Right ventricle myocardium inferior (tissue), 1 donor: ENCODE measurements around the gene KCTD2. TPM values are rescaled to one million over a fixed set of nuclear protein-coding genes. Genes with fewer than 3 reads are reported as not detected.

Source experiments
- ATAC-seq: fragments of 200-7000 bp; cut with Tn5 transposase; one replicate; pipeline ENCODE4 v1.9.1; 2020; ENCODE audit warnings: mild to moderate bottlenecking, moderate library complexity
- DNase-seq: peaks from one replicate; pipeline ENCODE4 v3.0.0; 2021; ENCODE audit errors: missing footprints
- intact Hi-C: fragments of 100-400 bp; cut with DNase I; formaldehyde crosslinking; loops from one replicate; pipeline ENCODE4 v1.11.0; 2022
- total RNA-seq: library from RNA; stranded (reverse); fragmentation: NEBNext Ultra II Directional; extraction: Animal tissue kit (Norgen Biotek cat#: 25700); gene quantifications from one replicate; pipeline ENCODE4 v1.2.1, GENCODE V29; 2021
- donor health status: DM: no; HTN: yes; CAD: no; lungs with severe emphysema.

Gene KCTD2
- total RNA-seq, 1 donor from 2014 or later, result 26.7 TPM

GRCh38 chr17:75109046-75109406 lies 62.0 kb downstream of the KCTD2 start:
- intact Hi-C loops, result loop anchor here (5.0 kb wide), 1 partner anchor 147 kb away; no protein-coding TSS in a partner anchor

GRCh38 chr17:75109407-75110233 lies 62.6 kb downstream of the KCTD2 start, which contains the start of gene ARMC7:
Gene ARMC7 (plus strand): TSS chr17:75109969. CDS start chr17:75110289, 320 bp downstream.
- intact Hi-C loops, result loop anchor here (5.0 kb wide), 1 partner anchor 147 kb away; no protein-coding TSS in a partner anchor

More at GRCh38 chr17:75109046-75109406, 62.0 kb downstream of the KCTD2 start:
- DNase-seq (no peak), ATAC-seq (no peak)

GRCh38 chr17:75110234-75110937 lies 63.4 kb downstream of the KCTD2 start:
- intact Hi-C loops, result no loop called here
- no peak for ATAC-seq
- no peak for DNase-seq

More at GRCh38 chr17:75109407-75110233, 62.6 kb downstream of the KCTD2 start, which contains the start of gene ARMC7:
- ATAC-seq, result peak; percentile 92
- DNase-seq, result peak; percentile 95

- intact Hi-C loops, result no loop called here
- ATAC-seq (no peak), DNase-seq (no peak)
Measured at GRCh38 chr17:75111777-75112335, 64.8 kb downstream of the KCTD2 start.

GRCh38 chr17:75113798-75114551 lies 67.0 kb downstream of the KCTD2 start:
- ATAC-seq (peak; percentile 79), DNase-seq (peak; percentile 87)
- intact Hi-C loops, result loop anchor here (1.0 to 2.0 kb wide), 4 partner anchors 17 to 87 kb away; partner anchors contain the start of gene NT5C

GRCh38 chr17:75114552-75115314 lies 67.7 kb downstream of the KCTD2 start:
- ATAC-seq, result no peak
- intact Hi-C loops, result loop anchor here (1.0 to 2.0 kb wide), 4 partner anchors 16 to 86 kb away; partner anchors contain the start of gene NT5C

More at GRCh38 chr17:75114552-75115314, 67.7 kb downstream of the KCTD2 start:
- DNase-seq, result no peak

Other genes starting within 250 kb of the KCTD2 start
- gene GRIN2C, start 187.3 kb upstream of the KCTD2 start, total RNA-seq, result 1.2 TPM
- gene FDXR, start 174.2 kb upstream of the KCTD2 start, total RNA-seq, result 4.3 TPM
- 0.19 TPM for gene FADS6, start 153.6 kb upstream of the KCTD2 start, total RNA-seq
- gene USH1G, start 124.0 kb upstream of the KCTD2 start, total RNA-seq, result not detected
- gene OTOP2, start 123.0 kb upstream of the KCTD2 start, total RNA-seq, result not detected
- not detected for gene OTOP3, start 111.3 kb upstream of the KCTD2 start, total RNA-seq
- gene HID1, start 74.5 kb upstream of the KCTD2 start, total RNA-seq, result 8.5 TPM
- 22.1 TPM for gene CDR2L, start 59.6 kb upstream of the KCTD2 start, total RNA-seq
- gene MRPL58, start 34.6 kb upstream of the KCTD2 start, total RNA-seq, result 51.4 TPM
- 863 TPM for gene ATP5PD, start 256 bp upstream of the KCTD2 start, total RNA-seq
- gene SLC16A5, start 40.7 kb downstream of the KCTD2 start, total RNA-seq, result 7.1 TPM
- gene ARMC7, start 62.7 kb downstream of the KCTD2 start, total RNA-seq, result 6.4 TPM
- gene NT5C, start 84.5 kb downstream of the KCTD2 start, total RNA-seq, result 24.6 TPM
- 17.1 TPM for gene JPT1, start 107.3 kb downstream of the KCTD2 start, total RNA-seq
- 217 TPM for gene SUMO2, start 135.7 kb downstream of the KCTD2 start, total RNA-seq
- 28.7 TPM for gene NUP85, start 158.5 kb downstream of the KCTD2 start, total RNA-seq
- gene GGA3, start 214.4 kb downstream of the KCTD2 start, total RNA-seq, result 25.1 TPM
- gene MRPS7, start 214.7 kb downstream of the KCTD2 start, total RNA-seq, result 123 TPM
- gene MIF4GD, start 224.0 kb downstream of the KCTD2 start, total RNA-seq, result 15.1 TPM
- 19.5 TPM for gene SLC25A19, start 242.2 kb downstream of the KCTD2 start, total RNA-seq